Choroid plexus epithelial cell (primary cell): ENCODE measurements around the gene MRPS15.
"Not testable (repeated sequence)": the region's sequence is repeated elsewhere in the genome, so short reads cannot be mapped to it uniquely, and the experiment has no call there.

Source experiments
- DNase-seq: peaks from one replicate; pipeline ENCODE4 v3.0.0-alpha.2; 2010; ENCODE audit warnings: low read depth
- H3K4me3 ChIP-seq: 2 replicates; pipeline ENCODE4 v1.5.1; 2011; ENCODE audit warnings: low read depth, mild to moderate bottlenecking, control low read depth, low read length, moderate library complexity
- CTCF ChIP-seq: conservative IDR thresholded peaks from 2 replicates; pipeline ENCODE4 v1.5.1; 2011; ENCODE audit warnings: low read depth, mild to moderate bottlenecking, control low read depth, inconsistent platforms, low read length, moderate library complexity

The MRPS15 gene

GRCh38 chr1:36487906-36488305, 23.7 kb upstream of the MRPS15 start:
- DNase-seq, result no peak
- no peak overlapping the region for H3K4me3 ChIP-seq
- TF ChIP-seq CTCF, result no peak

- DNase-seq, H3K4me3 ChIP-seq: not testable (repeated sequence)
These were observed 23.1 kb upstream of the MRPS15 start for GRCh38 chr1:36487336-36487725.

- no peak overlapping the region for H3K4me3 ChIP-seq
- DNase-seq, result peak; percentile 72
- TF ChIP-seq CTCF, result no peak
These were observed 22.5 kb upstream of the MRPS15 start for GRCh38 chr1:36486439-36487335.

- H3K4me3 ChIP-seq, result no peak overlapping the region
- no peak for TF ChIP-seq CTCF
- no peak for DNase-seq
These were observed 21.9 kb upstream of the MRPS15 start for GRCh38 chr1:36486093-36486438.

- no peak for DNase-seq
- H3K4me3 ChIP-seq, result no peak overlapping the region
- no peak for TF ChIP-seq CTCF
These were observed 19.9 kb upstream of the MRPS15 start for GRCh38 chr1:36484099-36484498.

GRCh38 chr1:36482724-36483388, 18.7 kb upstream of the MRPS15 start, which contains the start of gene CSF3R:
Gene CSF3R (minus strand): TSS chr1:36482913. CDS start chr1:36479496, 3,417 bp downstream.
- H3K4me3 ChIP-seq, result no peak within 1 kb of the TSS
- TF ChIP-seq CTCF, result no peak
- DNase-seq, result no peak

- no peak overlapping the region for H3K4me3 ChIP-seq
- DNase-seq, result no peak
These were observed 17.9 kb upstream of the MRPS15 start for GRCh38 chr1:36481771-36482723.

More at GRCh38 chr1:36481771-36482723, 17.9 kb upstream of the MRPS15 start:
- TF ChIP-seq CTCF, result no peak
